Liver (tissue), 9 donors: ENCODE measurements around the gene COMMD10. TPM values are rescaled to one million over a fixed set of nuclear protein-coding genes. Genes with fewer than 3 reads are reported as not detected.

Source experiments
- DNase-seq: peaks from one replicate; pipeline ENCODE4 v3.0.0-alpha.2; 2017; ENCODE audit warnings: low spot score
- H3K27ac ChIP-seq, 2 donors: one replicate each; pipeline ENCODE4 v1.7.0; 2013; ENCODE audit warnings: inconsistent platforms in 2 of 2, low read length in 2 of 2, control low read depth in 1 of 2, low read depth in 1 of 2, mild to moderate bottlenecking in 1 of 2
- H3K27me3 ChIP-seq, 4 donors: one replicate each; pipeline versions ENCODE4 v1.6.1 to v1.7.0; 2013; ENCODE audit warnings: low read length in 3 of 4, inconsistent platforms in 1 of 4, mild to moderate bottlenecking in 1 of 4, moderate library complexity in 1 of 4; ENCODE audit not compliant: control insufficient read depth in 4 of 4, insufficient read depth in 4 of 4
- H3K36me3 ChIP-seq, 4 donors: one replicate each; pipeline versions ENCODE4 v1.6.1 to v1.7.0; 2013; ENCODE audit warnings: low read length in 3 of 4, mild to moderate bottlenecking in 3 of 4, low read depth in 1 of 4, moderate library complexity in 1 of 4; ENCODE audit not compliant: control insufficient read depth in 4 of 4, insufficient read depth in 3 of 4
- H3K4me1 ChIP-seq, 4 donors: one replicate each; pipeline versions ENCODE4 v1.6.1 to v1.7.0; 2013; ENCODE audit warnings: low read length in 3 of 4, mild to moderate bottlenecking in 3 of 4, moderate library complexity in 1 of 4; ENCODE audit not compliant: control insufficient read depth in 4 of 4, insufficient read depth in 4 of 4
- H3K4me3 ChIP-seq, 3 donors: one replicate each; pipeline versions ENCODE4 v1.6.1 to v1.7.0; 2013; ENCODE audit warnings: low read length in 3 of 3, control low read depth in 1 of 3, low read depth in 1 of 3, mild to moderate bottlenecking in 1 of 3
- H3K9ac ChIP-seq, 2 donors: one replicate each; pipeline ENCODE4 v1.7.0; 2013; ENCODE audit warnings: low read length in 2 of 2, mild to moderate bottlenecking in 2 of 2, moderate library complexity in 2 of 2, control low read depth in 1 of 2, low read depth in 1 of 2
- H3K9me3 ChIP-seq, 4 donors: one replicate each; pipeline versions ENCODE4 v1.6.1 to v1.7.0; 2013; ENCODE audit warnings: low read length in 3 of 4; ENCODE audit not compliant: control insufficient read depth in 4 of 4
- EGR1 ChIP-seq, 2 donors: IDR thresholded peaks; 2 replicates each; pipeline ENCODE4 v1.6.1; 2016 to 2018; ENCODE audit warnings: antibody characterized with exemption in 2 of 2, low read depth in 2 of 2
- FOXA1 ChIP-seq: IDR thresholded peaks from 2 replicates; pipeline ENCODE4 v1.6.1; 2016; ENCODE audit warnings: antibody characterized with exemption
- HNF4A ChIP-seq, 2 donors: conservative IDR thresholded peaks; 2 replicates each; pipeline ENCODE4 v1.6.1; 2016; ENCODE audit warnings: antibody characterized with exemption in 2 of 2, mild to moderate bottlenecking in 2 of 2
- HNF4G ChIP-seq: IDR thresholded peaks from 2 replicates; pipeline ENCODE4 v1.6.1; 2016; ENCODE audit warnings: antibody characterized with exemption
- RAD21 ChIP-seq, 2 donors: IDR thresholded peaks; 2 replicates each; pipeline ENCODE4 v1.6.1; 2016; ENCODE audit warnings: antibody characterized with exemption in 2 of 2, mild to moderate bottlenecking in 2 of 2
- RXRA ChIP-seq, 2 donors: IDR thresholded peaks; 2 replicates each; pipeline ENCODE4 v1.6.1; 2017 to 2018; ENCODE audit warnings: antibody characterized with exemption in 2 of 2, mild to moderate bottlenecking in 1 of 2
- TAF1 ChIP-seq: conservative IDR thresholded peaks from 2 replicates; pipeline ENCODE4 v1.6.1; 2016; ENCODE audit warnings: antibody characterized with exemption, mild to moderate bottlenecking
- YY1 ChIP-seq: IDR thresholded peaks from 2 replicates; pipeline ENCODE4 v1.6.1; 2016; ENCODE audit warnings: antibody characterized with exemption, mild to moderate bottlenecking
- ZBTB33 ChIP-seq: IDR thresholded peaks from 2 replicates; pipeline ENCODE4 v1.6.1; 2016; ENCODE audit warnings: antibody characterized with exemption
- WGBS: extraction: QIAGEN DNeasy Blood & Tissue Kit; methylation state at CpG from one replicate; pipeline ENCODE4 v1.1.7; 2013; 5-methylcytosine and 5-hydroxymethylcytosine counted together
- polyA plus RNA-seq, 2 donors: library from polyadenylated mRNA; stranded (reverse) in 1 of 2; unstranded in 1 of 2; fragments of 200-250 nt in 1 of 2; fragments of >200 nt in 1 of 2; fragmentation: Nextera tagmentation in 1 of 2; extraction: Ambion mirVana in 1 of 2; gene quantifications; one replicate each; pipeline versions ENCODE4 v1.2.1 to v1.2.3, GENCODE V29; 2013 to 2015
- total RNA-seq, 2 donors: library from RNA; depleted of rRNA; stranded (reverse); fragments of >200 nt; gene quantifications; one replicate each; pipeline ENCODE4 v1.2.3, GENCODE V29; 2014
- TF ChIP-seq, protein P1 (sequence below): IDR thresholded peaks from 2 replicates; pipeline ENCODE4 v1.6.1; 2016; ENCODE audit warnings: antibody characterized with exemption
- TF ChIP-seq, protein P2 (sequence below): fragments of 150-350 bp; IDR thresholded peaks from 2 replicates; pipeline ENCODE4 v1.5.1; 2017; ENCODE audit warnings: improper control_type of control experiment, low read depth, low read length; ENCODE audit not compliant: missing input control
- TF ChIP-seq, protein P3 (sequence below): IDR thresholded peaks from 2 replicates; pipeline ENCODE4 v1.6.1; 2016; ENCODE audit warnings: antibody characterized with exemption
- donor health status: healthy.
- donor health status: healthy.
- donor health status: healthy.
- donor health status: healthy.
- donor health status: healthy.

COMMD10 gene
- total and polyA plus RNA-seq, 4 donors = 8.9 to 30.5 (median 19.3) TPM

GRCh38 chr5:116225281-116225922 is 140.6 kb downstream of the COMMD10 start:
- Histone ChIP-seq H3K27ac (no peak overlapping the region), H3K9me3 (no peaks in the 10 kb centered on the region), H3K27me3 (no peaks in the 10 kb centered on the region), H3K4me1 (no peaks in the 10 kb centered on the region), H3K9ac (no peak overlapping the region), H3K36me3 (no peaks in the 10 kb centered on the region), H3K4me3 (no peak overlapping the region)
- DNase-seq = no peak
- TF ChIP-seq RXRA (IDR thresholded peaks at IDR 0.05) (no peak), TAF1 (no peak), FOXA1 (no peak)

GRCh38 chr5:116229131-116229689 is 144.4 kb downstream of the COMMD10 start:
- Histone ChIP-seq H3K4me3 (no peak overlapping the region), H3K4me1 (no peaks in the 10 kb centered on the region), H3K36me3 (no peaks in the 10 kb centered on the region), H3K27me3 (no peaks in the 10 kb centered on the region), H3K9me3 (no peaks in the 10 kb centered on the region), H3K9ac (no peak overlapping the region), H3K27ac (no peak overlapping the region)
- no peak for DNase-seq
- TF ChIP-seq RAD21 (IDR thresholded peaks at IDR 0.05) = no peak
- TF ChIP-seq, protein P1, sequence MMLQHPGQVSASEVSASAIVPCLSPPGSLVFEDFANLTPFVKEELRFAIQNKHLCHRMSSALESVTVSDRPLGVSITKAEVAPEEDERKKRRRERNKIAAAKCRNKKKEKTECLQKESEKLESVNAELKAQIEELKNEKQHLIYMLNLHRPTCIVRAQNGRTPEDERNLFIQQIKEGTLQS = no peak
- 52% methylated on average over 3 of the region's 3 CpGs for WGBS

DNA sequence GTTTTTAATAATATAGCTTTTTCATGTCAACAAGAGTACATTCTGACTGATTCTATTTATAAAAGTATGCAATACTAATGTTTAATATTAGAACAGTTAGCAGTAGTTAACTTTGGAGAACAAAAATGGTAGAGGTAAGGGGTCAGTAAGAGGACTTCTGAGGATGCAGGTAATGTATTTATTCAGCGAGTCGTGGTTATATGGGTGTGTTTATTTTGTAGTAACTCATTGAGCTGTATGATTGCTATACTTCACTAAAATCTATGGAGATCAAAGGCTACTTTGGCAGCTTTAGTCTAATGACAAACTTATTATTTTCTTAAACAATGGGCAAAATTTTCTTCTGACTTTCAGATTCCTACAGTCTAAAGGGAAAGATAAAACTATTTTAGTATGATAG is 146.5 kb downstream of the COMMD10 start:
- H3K36me3 ChIP-seq = peaks cover 0 to 1% (median 0%) of the 10 kb centered on the region in 4 donors
- H3K4me3 ChIP-seq = no peak overlapping the region
- no peaks in the 10 kb centered on the region for H3K9me3 ChIP-seq
- no peak for DNase-seq
- H3K4me1 ChIP-seq = no peaks in the 10 kb centered on the region
- WGBS = 72% methylated on average over 2 of the region's 2 CpGs
- H3K27ac ChIP-seq = no peak overlapping the region
- H3K9ac ChIP-seq = no peak overlapping the region
- H3K27me3 ChIP-seq = no peaks in the 10 kb centered on the region
- TF ChIP-seq RXRA (IDR thresholded peaks at IDR 0.05) (no peak), EGR1 (IDR thresholded peaks at IDR 0.05; ENCODE audit: low read depth in 2 of 2) (no peak), YY1 (no peak)

GRCh38 chr5:116234681-116235080 is 149.9 kb downstream of the COMMD10 start:
- Histone ChIP-seq H3K9me3 (no peaks in the 10 kb centered on the region), H3K27ac (no peak overlapping the region), H3K36me3 (peaks cover 0 to 1% (median 0%) of the 10 kb centered on the region in 4 donors), H3K4me3 (no peak overlapping the region), H3K27me3 (no peaks in the 10 kb centered on the region), H3K9ac (no peak overlapping the region), H3K4me1 (no peaks in the 10 kb centered on the region)
- DNase-seq = no peak
- WGBS = 96% methylated on average over 7 of the region's 7 CpGs
- TF ChIP-seq RXRA (IDR thresholded peaks at IDR 0.05) (no peak), TAF1 (no peak), HNF4A (conservative IDR thresholded peaks at IDR 0.05) (no peak), ZBTB33 (no peak), HNF4G (no peak)
- TF ChIP-seq, protein P2, sequence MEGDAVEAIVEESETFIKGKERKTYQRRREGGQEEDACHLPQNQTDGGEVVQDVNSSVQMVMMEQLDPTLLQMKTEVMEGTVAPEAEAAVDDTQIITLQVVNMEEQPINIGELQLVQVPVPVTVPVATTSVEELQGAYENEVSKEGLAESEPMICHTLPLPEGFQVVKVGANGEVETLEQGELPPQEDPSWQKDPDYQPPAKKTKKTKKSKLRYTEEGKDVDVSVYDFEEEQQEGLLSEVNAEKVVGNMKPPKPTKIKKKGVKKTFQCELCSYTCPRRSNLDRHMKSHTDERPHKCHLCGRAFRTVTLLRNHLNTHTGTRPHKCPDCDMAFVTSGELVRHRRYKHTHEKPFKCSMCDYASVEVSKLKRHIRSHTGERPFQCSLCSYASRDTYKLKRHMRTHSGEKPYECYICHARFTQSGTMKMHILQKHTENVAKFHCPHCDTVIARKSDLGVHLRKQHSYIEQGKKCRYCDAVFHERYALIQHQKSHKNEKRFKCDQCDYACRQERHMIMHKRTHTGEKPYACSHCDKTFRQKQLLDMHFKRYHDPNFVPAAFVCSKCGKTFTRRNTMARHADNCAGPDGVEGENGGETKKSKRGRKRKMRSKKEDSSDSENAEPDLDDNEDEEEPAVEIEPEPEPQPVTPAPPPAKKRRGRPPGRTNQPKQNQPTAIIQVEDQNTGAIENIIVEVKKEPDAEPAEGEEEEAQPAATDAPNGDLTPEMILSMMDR = no peak
- TF ChIP-seq, protein P1 = no peak
- TF ChIP-seq, protein P3, sequence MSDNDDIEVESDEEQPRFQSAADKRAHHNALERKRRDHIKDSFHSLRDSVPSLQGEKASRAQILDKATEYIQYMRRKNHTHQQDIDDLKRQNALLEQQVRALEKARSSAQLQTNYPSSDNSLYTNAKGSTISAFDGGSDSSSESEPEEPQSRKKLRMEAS = no peak
